ENCODE results near the gene CACNA2D1. TPM values are rescaled to one million over a fixed set of nuclear protein-coding genes. Genes with fewer than 3 reads are reported as not detected.

The CACNA2D1 gene
- total and polyA plus RNA-seq, 8 donors: 1.8 to 72.7 (median 5.7) TPM

DNA sequence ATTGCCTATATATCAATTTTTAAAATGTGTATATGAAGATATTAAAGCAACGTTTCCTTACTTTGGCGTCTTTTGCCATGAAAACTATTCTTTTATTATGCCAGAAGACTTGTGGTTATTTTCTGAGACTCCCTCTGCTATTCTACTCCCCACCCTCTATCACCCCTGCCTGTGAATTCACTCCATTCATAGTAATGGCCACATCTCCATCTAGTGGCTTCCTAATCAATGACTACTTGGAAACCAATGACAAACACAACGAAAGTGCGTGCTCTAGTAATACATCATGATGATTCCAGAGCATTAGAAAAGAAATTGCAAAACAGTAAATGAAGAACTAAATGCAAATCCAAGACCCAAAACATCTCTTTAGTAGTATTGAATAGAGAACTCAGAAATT lies 487.1 kb downstream of the CACNA2D1 start:
- DNase-seq: peak in 1 of 2 donors; percentile 60
- intact Hi-C loops (cut with DNase I; ENCODE audit: low total_unique reads): no loop called here
- peaks cover 0 to 5% (median 0%) of the 10 kb centered on the region in 4 donors for H3K36me3 ChIP-seq
- TF ChIP-seq, protein P1, sequence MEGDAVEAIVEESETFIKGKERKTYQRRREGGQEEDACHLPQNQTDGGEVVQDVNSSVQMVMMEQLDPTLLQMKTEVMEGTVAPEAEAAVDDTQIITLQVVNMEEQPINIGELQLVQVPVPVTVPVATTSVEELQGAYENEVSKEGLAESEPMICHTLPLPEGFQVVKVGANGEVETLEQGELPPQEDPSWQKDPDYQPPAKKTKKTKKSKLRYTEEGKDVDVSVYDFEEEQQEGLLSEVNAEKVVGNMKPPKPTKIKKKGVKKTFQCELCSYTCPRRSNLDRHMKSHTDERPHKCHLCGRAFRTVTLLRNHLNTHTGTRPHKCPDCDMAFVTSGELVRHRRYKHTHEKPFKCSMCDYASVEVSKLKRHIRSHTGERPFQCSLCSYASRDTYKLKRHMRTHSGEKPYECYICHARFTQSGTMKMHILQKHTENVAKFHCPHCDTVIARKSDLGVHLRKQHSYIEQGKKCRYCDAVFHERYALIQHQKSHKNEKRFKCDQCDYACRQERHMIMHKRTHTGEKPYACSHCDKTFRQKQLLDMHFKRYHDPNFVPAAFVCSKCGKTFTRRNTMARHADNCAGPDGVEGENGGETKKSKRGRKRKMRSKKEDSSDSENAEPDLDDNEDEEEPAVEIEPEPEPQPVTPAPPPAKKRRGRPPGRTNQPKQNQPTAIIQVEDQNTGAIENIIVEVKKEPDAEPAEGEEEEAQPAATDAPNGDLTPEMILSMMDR (IDR thresholded peaks at IDR 0.05): peak in 3 of 7 experiments; percentile 10 to 44 (median 29)
- no peak for TF ChIP-seq POLR2A (IDR thresholded peaks at IDR 0.05)
- no peak for TF ChIP-seq EP300 (IDR thresholded peaks at IDR 0.05)
- no peak for TF ChIP-seq POLR2AphosphoS5 (IDR thresholded peaks at IDR 0.05)
- WGBS, 5 donors: 53 to 69% (median 63%) methylated on average over 4 of the region's 4 CpGs
- H3K27me3 ChIP-seq: no peaks in the 10 kb centered on the region
- no peak overlapping the region for H3K4me3 ChIP-seq
- no peaks in the 10 kb centered on the region for H3K9me3 ChIP-seq
- no peaks in the 10 kb centered on the region for H3K4me1 ChIP-seq
- H3K27ac ChIP-seq: no peak overlapping the region

- Histone ChIP-seq H3K9me3 (no peaks in the 10 kb centered on the region), H3K36me3 (no peaks in the 10 kb centered on the region), H3K4me3 (no peak overlapping the region), H3K4me1 (peaks cover 0 to under 1% (median 0%) of the 10 kb centered on the region in 4 donors), H3K27ac (no peak overlapping the region), H3K27me3 (no peaks in the 10 kb centered on the region)
- no peak for DNase-seq
- TF ChIP-seq, protein P1 (IDR thresholded peaks at IDR 0.05): no peak
- TF ChIP-seq POLR2AphosphoS5 (IDR thresholded peaks at IDR 0.05) (no peak), POLR2A (IDR thresholded peaks at IDR 0.05) (no peak), EP300 (IDR thresholded peaks at IDR 0.05) (no peak)
- intact Hi-C loops (cut with DNase I; ENCODE audit: low total_unique reads): no loop called here
These were observed 494.3 kb downstream of the CACNA2D1 start for GRCh38 chr7:81949306-81949705.

DNA sequence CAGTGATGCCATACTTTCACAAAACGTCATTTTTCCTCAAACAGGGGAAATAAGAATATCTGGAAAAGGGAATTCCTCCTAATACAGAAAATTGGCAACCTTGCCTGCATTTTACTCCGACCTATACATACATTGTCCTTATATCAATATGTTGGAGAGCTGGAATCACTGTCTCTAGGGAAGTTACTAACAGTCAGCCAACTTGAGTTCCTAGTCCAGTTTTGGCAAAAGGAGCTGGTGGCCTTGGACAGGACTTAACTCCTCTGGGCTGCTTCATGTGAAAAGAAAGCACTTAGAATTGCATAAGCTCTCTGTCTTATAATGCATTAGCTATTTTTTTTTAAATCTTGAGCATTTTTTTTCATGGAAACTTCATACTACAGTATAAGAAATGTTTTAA lies 499.5 kb downstream of the CACNA2D1 start:
- peaks cover 0 to 6% (median 0%) of the 10 kb centered on the region in 4 donors for H3K4me1 ChIP-seq
- 29 to 51% (median 31%) methylated on average over 2 of the region's 2 CpGs for WGBS, 5 donors
- H3K4me3 ChIP-seq: no peak overlapping the region
- intact Hi-C loops (cut with DNase I; ENCODE audit: low total_unique reads): no loop called here
- DNase-seq: peak in 1 of 2 donors; percentile 40
- H3K27me3 ChIP-seq: no peaks in the 10 kb centered on the region
- TF ChIP-seq POLR2AphosphoS5 (IDR thresholded peaks at IDR 0.05): no peak
- no peak for TF ChIP-seq POLR2A (IDR thresholded peaks at IDR 0.05)
- TF ChIP-seq, protein P1 (IDR thresholded peaks at IDR 0.05): no peak
- TF ChIP-seq EP300 (IDR thresholded peaks at IDR 0.05): no peak
- no peak overlapping the region for H3K27ac ChIP-seq
- no peaks in the 10 kb centered on the region for H3K9me3 ChIP-seq
- H3K36me3 ChIP-seq: no peaks in the 10 kb centered on the region

DNA sequence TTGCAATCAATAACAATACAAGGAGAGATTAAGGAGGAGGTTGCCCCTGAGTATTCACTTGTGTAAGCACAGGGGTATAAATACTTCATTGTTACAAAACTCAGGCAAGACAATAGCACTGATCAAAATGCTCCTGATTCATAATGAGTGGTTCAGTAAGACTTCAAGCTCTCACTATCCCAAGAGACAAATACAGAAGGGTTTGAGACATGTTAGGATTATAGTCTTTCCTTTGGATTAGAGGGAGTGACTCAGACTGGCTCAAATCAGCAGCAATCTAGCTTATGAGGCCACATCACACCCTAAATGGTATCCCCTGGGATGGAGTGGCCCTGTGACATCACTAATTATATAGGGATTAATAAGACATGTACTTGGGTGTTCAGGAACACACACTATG lies 506.5 kb downstream of the CACNA2D1 start:
- TF ChIP-seq, protein P1 (IDR thresholded peaks at IDR 0.05): no peak
- TF ChIP-seq POLR2AphosphoS5 (IDR thresholded peaks at IDR 0.05) (no peak), EP300 (IDR thresholded peaks at IDR 0.05) (no peak), POLR2A (IDR thresholded peaks at IDR 0.05) (no peak)
- Histone ChIP-seq H3K27me3 (no peaks in the 10 kb centered on the region), H3K4me3 (no peak overlapping the region), H3K36me3 (no peaks in the 10 kb centered on the region), H3K4me1 (no peaks in the 10 kb centered on the region), H3K9me3 (no peaks in the 10 kb centered on the region), H3K27ac (no peak overlapping the region)
- DNase-seq: no peak
- intact Hi-C loops (cut with DNase I; ENCODE audit: low total_unique reads): no loop called here
